GM12875 (cell line): ENCODE results near the gene MAU2.

Experiments used
- H3K4me3 ChIP-seq: one replicate; pipeline ENCODE4 v1.5.1; 2011; ENCODE audit warnings: low read depth, low read length, control low read depth
- CTCF ChIP-seq: IDR thresholded peaks from 2 replicates; pipeline ENCODE4 v1.5.1; 2011; ENCODE audit warnings: low read depth, mild to moderate bottlenecking, control low read depth, inconsistent platforms, low read length, moderate library complexity, borderline replicate concordance; ENCODE audit not compliant: insufficient read depth

The MAU2 gene

DNA sequence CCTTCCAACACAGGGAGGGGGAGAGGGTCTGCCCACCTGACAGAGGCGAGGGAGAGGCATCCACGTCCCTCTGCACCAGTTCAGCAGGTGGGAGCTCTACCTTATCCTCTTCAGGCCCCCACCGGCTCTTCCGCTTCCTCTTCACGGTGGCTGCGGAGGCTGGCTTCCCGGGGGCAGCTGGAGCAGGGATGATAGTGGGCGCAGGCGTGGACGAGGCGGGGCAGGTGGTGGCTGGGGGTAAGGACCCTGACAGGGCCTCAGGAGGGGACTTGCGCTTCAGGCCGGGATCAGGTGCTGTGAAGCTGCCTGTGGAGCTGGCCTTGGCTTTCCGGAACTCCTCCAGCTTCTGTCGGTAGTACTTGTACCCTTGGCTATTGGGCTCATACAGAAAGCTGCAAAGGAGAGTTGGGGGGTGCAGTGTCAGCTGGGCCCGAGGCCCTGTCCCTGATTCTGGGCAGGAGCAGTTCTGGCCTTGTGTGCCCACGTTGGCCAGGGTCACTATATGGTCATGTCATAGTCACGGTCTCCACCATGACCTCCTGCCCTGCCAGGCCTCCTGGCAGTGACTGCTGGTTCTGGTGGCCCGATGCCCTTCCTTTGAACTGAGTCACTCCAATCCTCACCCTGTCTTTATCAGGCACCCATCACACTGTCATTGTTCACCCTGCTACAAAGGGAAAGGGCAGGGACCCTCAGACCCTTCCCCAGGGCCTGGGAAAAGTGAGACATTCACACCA, 23.5 kb upstream of the MAU2 start:
- H3K4me3 ChIP-seq, result no peak overlapping the region
- TF ChIP-seq CTCF, result no peak

- no peak overlapping the region for H3K4me3 ChIP-seq
- no peak for TF ChIP-seq CTCF
Observed at GRCh38 chr19:19297759-19298158, 22.9 kb upstream of the MAU2 start.

- TF ChIP-seq CTCF, result no peak
- no peak overlapping the region for H3K4me3 ChIP-seq
Observed at GRCh38 chr19:19300613-19301012, 20.0 kb upstream of the MAU2 start.

DNA sequence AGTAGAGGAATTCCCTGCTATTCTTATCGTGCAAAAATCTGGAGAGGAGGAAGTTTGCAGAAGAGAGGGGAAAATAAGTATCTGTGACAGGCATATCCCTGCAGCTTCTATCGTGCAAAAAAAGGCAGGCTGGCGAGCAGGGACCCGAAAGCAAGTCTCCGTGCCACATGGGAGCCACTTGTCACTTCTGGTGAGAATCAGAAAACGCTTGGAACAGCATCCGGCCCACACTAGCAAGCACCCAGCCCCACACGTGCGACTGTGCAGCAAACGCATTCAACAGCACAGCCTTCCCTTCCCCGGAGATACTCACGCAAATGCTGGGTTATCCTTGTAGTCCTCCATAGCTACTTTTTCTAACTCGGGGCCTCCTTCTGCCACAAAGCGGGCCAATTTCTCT, 17.2 kb upstream of the MAU2 start:
- TF ChIP-seq CTCF, result no peak
- H3K4me3 ChIP-seq, result no peak overlapping the region

DNA sequence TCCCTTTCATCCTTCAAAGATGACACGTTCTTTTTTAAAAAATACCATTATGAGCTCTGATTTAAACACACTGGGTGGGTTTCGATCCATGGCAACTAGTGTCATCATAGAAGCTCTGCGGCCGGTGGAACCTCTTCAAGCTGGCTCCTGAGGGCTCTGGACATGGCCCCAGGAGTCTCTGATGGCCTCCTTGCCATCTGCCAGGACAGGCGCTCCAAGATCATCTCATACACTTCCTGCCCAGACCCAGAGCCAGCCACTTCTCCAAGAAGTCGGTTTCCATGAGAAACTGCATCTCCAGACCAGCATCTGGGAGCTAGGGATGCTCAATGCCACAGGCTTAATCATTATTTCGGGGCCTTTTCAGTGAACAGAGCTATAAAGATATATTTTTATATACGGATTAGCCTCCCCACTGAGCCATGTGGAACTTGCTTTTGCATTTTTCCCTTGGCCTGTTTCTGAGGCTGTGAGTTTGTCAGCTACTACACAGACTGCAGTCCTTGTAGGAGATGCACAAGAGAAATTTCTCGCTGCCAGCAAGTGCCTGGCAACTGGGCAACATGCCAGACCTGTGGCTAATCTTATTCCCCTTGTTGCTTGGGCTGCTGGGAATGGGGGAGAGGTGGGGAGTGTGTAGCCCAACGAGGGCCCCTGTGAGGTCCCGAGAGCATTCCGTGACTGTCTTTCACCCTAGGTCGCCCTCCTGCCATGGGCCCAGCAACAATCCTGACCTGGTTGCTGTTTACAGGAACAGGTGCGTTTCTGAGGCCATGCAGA, 16.3 kb upstream of the MAU2 start:
- no peak for TF ChIP-seq CTCF
- H3K4me3 ChIP-seq, result no peak overlapping the region

DNA sequence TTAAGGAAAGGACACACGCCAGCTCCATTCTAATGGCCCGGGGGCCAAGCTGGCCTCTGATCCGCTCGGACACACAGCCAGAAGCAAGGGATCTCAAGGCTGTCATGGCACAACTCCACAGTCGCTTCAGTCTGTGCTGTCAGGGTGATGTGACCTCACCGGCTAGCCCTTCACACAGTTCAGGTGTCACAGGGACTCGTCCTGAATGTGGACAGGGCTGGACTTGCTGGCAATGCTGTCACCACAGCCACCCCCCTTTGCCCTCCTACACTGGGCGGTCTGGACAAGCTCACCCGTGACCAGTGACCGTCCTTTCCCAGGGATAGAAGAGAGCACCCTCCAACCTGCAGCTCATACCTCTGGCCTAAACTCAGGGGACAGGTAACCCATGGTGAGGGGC, 15.6 kb upstream of the MAU2 start:
- no peak overlapping the region for H3K4me3 ChIP-seq
- no peak for TF ChIP-seq CTCF

GRCh38 chr19:19305696-19306095, 14.9 kb upstream of the MAU2 start:
- TF ChIP-seq CTCF, result no peak
- no peak overlapping the region for H3K4me3 ChIP-seq
